AG04449 (cell line): ENCODE results near the gene MARVELD1.

Source experiments
- CTCF ChIA-PET: fragments of 350-600 bp; formaldehyde crosslinking; extraction: SDS; loops from one replicate; lab custom pipeline; 2021; ENCODE audit warnings: antibody characterized with exemption; lab: Yijun Ruan, JAX
- POLR2A ChIA-PET: fragments of 400-600, 350-600 bp; formaldehyde crosslinking; extraction: SDS; loops from one replicate; lab custom pipeline; 2020; ENCODE audit warnings: antibody characterized with exemption, inconsistent platforms; lab: Yijun Ruan, JAX
- DNase-seq: peaks from one replicate; pipeline ENCODE4 v3.0.0-alpha.2; 2010; ENCODE audit warnings: low read depth, low spot score
- H3K4me3 ChIP-seq: 2 replicates; pipeline ENCODE4 v1.5.1; 2011; ENCODE audit warnings: low read depth, mild to moderate bottlenecking, control low read depth, low read length
- CTCF ChIP-seq: IDR thresholded peaks from one replicate; pipeline ENCODE4 v1.5.1; 2011; ENCODE audit warnings: mild to moderate bottlenecking, moderate library complexity, low read length, control low read depth, inconsistent platforms; ENCODE audit not compliant: insufficient read depth; ENCODE audit errors: missing control alignments

The MARVELD1 gene

GRCh38 chr10:97673736-97674525 lies 39.6 kb upstream of the MARVELD1 start:
- no peak overlapping the region for H3K4me3 ChIP-seq
- ChIA-PET POLR2A (no interaction called here), CTCF (interaction anchor here (1.0 to 12.2 kb wide), 8 partner anchors 8 to 120 kb away, joined by 3 to 328 read pairs (median 14); partner anchors contain the start of genes AVPI1 and ZFYVE27)
- no peak for TF ChIP-seq CTCF
- no peak for DNase-seq

GRCh38 chr10:97675222-97675621 lies 38.3 kb upstream of the MARVELD1 start:
- no peak for TF ChIP-seq CTCF
- DNase-seq = no peak
- no peak overlapping the region for H3K4me3 ChIP-seq
- CTCF ChIA-PET = interaction anchor here (1.3 to 12.2 kb wide), 8 partner anchors 8 to 55 kb away, joined by 3 to 328 read pairs (median 14); partner anchors contain the start of genes AVPI1 and ZFYVE27
- POLR2A ChIA-PET = no interaction called here

- H3K4me3 ChIP-seq = no peak overlapping the region
- CTCF ChIA-PET = interaction anchor here (0.6 to 12.2 kb wide), 17 partner anchors 11 to 70 kb away, joined by 3 to 328 read pairs (median 6); partner anchors contain the start of genes AVPI1, MARVELD1 and ZFYVE27
- no peak for DNase-seq
- POLR2A ChIA-PET = interaction anchor here (1.0 kb wide), 1 partner anchor 9 kb away, joined by 3 read pairs; no protein-coding TSS in a partner anchor
- peak; percentile 81 for TF ChIP-seq CTCF
These were observed 36.6 kb upstream of the MARVELD1 start for GRCh38 chr10:97676770-97677581.

GRCh38 chr10:97679594-97679993 lies 33.9 kb upstream of the MARVELD1 start:
- CTCF ChIA-PET = interaction anchor here (4.1 to 12.2 kb wide), 4 partner anchors 13 to 51 kb away, joined by 27 to 328 read pairs (median 68); partner anchors contain the start of gene ZFYVE27
- TF ChIP-seq CTCF = no peak
- POLR2A ChIA-PET = interaction anchor here (1.5 kb wide), 1 partner anchor 22 kb away, joined by 3 read pairs; no protein-coding TSS in a partner anchor
- no peak overlapping the region for H3K4me3 ChIP-seq
- DNase-seq = no peak

- ChIA-PET CTCF (interaction anchor here (9.0 to 12.2 kb wide), 3 partner anchors 25 to 48 kb away, joined by 43 to 328 read pairs (median 305); partner anchors contain the start of genes MARVELD1 and ZFYVE27), POLR2A (no interaction called here)
- H3K4me3 ChIP-seq = no peak overlapping the region
- TF ChIP-seq CTCF = no peak
- no peak for DNase-seq
These were observed 31.5 kb upstream of the MARVELD1 start for GRCh38 chr10:97682042-97682441.
